ENCODE measurements around the gene DOCK8. TPM values are rescaled to one million over a fixed set of nuclear protein-coding genes. Genes with fewer than 3 reads are reported as not detected.
A peak's percentile ranks its signal among the peaks of the same experiment; 100 is the strongest.

The DOCK8 gene
- total RNA-seq, 1 experiment from 2014 or later, result 7.5 TPM

DNA sequence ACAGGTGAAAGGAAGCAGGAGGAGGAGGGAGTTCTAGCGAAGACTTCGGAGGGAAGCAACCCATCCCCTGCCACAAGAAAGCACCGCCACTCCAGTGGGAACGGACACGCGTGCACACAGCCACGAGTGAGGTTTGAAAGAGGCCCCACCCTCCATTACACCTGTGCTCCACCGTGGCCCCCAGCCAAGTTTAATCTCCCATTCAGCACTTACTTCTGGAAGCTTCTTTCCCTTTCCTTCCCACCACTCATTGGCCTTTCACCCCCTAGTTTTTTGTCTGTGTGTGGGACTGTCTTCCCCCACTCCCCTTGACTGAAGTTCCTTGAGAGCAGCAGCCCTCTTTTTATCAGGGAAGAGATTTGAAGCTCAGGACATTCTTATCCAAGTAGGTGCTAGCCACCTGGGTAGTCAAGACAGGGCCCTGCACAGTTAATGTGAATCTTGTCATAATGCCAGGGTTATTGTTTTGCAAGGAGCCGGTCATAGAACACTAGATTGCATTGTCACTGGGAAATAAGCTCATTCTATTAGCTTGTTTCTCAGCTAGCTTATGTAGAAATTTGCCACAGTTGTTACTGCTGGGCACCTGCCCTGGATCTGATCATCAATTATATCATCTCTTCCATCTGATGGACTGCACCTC is 256.0 kb downstream of the DOCK8 start:
- no peaks in the 10 kb centered on the region for H3K9me3 ChIP-seq (ENCODE audit: insufficient read depth, low read depth)
- peak overlapping the region; percentile 91 for H2AFZ ChIP-seq
- peaks cover 9% of the 10 kb centered on the region; the same call in 1 of the 2 replicates for H3K79me2 ChIP-seq (ENCODE audit: low read depth)
- peaks cover 14% of the 10 kb centered on the region for H3F3A ChIP-seq (ENCODE audit: insufficient read depth, low read depth)
- peaks cover 23% of the 10 kb centered on the region for H3K4me1 ChIP-seq (replicated peaks; ENCODE audit: insufficient read depth)
- TSS peak; percentile 91 for BruUV-seq (replicated peaks)
- CTCF ChIA-PET, result no interaction called here
- H3K27ac ChIP-seq, result peak overlapping the region; percentile 61
- no peaks in the 10 kb centered on the region for H3K36me3 ChIP-seq (ENCODE audit: low read depth)
- DNase-seq, result peak in 1 of 2 experiments; percentile 53
- TF ChIP-seq EZH2 (IDR thresholded peaks at IDR 0.05; ENCODE audit: low read depth), result no peak
- TF ChIP-seq, protein P1, sequence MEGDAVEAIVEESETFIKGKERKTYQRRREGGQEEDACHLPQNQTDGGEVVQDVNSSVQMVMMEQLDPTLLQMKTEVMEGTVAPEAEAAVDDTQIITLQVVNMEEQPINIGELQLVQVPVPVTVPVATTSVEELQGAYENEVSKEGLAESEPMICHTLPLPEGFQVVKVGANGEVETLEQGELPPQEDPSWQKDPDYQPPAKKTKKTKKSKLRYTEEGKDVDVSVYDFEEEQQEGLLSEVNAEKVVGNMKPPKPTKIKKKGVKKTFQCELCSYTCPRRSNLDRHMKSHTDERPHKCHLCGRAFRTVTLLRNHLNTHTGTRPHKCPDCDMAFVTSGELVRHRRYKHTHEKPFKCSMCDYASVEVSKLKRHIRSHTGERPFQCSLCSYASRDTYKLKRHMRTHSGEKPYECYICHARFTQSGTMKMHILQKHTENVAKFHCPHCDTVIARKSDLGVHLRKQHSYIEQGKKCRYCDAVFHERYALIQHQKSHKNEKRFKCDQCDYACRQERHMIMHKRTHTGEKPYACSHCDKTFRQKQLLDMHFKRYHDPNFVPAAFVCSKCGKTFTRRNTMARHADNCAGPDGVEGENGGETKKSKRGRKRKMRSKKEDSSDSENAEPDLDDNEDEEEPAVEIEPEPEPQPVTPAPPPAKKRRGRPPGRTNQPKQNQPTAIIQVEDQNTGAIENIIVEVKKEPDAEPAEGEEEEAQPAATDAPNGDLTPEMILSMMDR (conservative IDR thresholded peaks at IDR 0.05), result no peak
- no peaks in the 10 kb centered on the region for H3K27me3 ChIP-seq (ENCODE audit: insufficient read depth, low read depth)
- POLR2A ChIA-PET (ENCODE audit: unreplicated experiment), result interaction anchor here (0.9 kb wide), 1 partner anchor 285 kb away, joined by 4 read pairs; no protein-coding TSS in a partner anchor
- H3K4me3 ChIP-seq, result peak overlapping the region; percentile 78
- peak overlapping the region; percentile 96 for H3K4me2 ChIP-seq
- H4K20me1 ChIP-seq (ENCODE audit: insufficient read depth), result no peaks in the 10 kb centered on the region
- no peaks in the 10 kb centered on the region for H3K9me2 ChIP-seq (ENCODE audit: insufficient read depth)
- intact Hi-C loops (cut with micrococcal nuclease; ENCODE audit: unreplicated experiment), result loop anchor here (5.0 kb wide), 1 partner anchor 83 kb away; no protein-coding TSS in a partner anchor

DNA sequence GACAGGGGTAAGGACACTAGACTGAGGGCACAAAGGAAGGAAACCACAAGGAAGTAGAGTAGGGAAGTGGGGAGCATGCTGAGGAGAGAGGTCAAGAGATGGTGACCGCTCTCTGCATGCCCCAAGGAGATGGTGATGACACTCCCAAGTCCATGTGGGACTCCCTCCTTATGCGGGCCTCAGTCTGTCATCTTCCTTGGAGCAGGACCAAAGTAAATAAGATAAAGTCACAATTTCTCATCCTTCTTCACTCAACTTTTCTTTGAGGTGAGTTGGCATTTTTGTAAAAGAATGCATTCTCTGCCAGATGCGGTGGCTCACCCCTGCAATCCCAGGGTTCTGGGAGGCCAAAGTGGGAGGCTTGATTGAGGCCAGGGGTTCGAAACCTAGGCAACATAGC is 256.7 kb downstream of the DOCK8 start:
- H3K9me2 ChIP-seq (ENCODE audit: insufficient read depth), result no peaks in the 10 kb centered on the region
- H2AFZ ChIP-seq, result no peak overlapping the region
- peaks cover 23% of the 10 kb centered on the region for H3K4me1 ChIP-seq (replicated peaks; ENCODE audit: insufficient read depth)
- BruUV-seq (replicated peaks), result no TSS peak
- ChIA-PET POLR2A (ENCODE audit: unreplicated experiment) (interaction anchor here (0.9 kb wide), 1 partner anchor 285 kb away, joined by 4 read pairs; no protein-coding TSS in a partner anchor), CTCF (no interaction called here)
- H4K20me1 ChIP-seq (ENCODE audit: insufficient read depth), result no peaks in the 10 kb centered on the region
- H3K4me2 ChIP-seq, result peak overlapping the region; percentile 96
- no peak for TF ChIP-seq EZH2 (IDR thresholded peaks at IDR 0.05; ENCODE audit: low read depth)
- TF ChIP-seq, protein P1 (conservative IDR thresholded peaks at IDR 0.05), result no peak
- DNase-seq, result no peak
- intact Hi-C loops (cut with micrococcal nuclease; ENCODE audit: unreplicated experiment), result loop anchor here (5.0 kb wide), 1 partner anchor 84 kb away; no protein-coding TSS in a partner anchor
- peak overlapping the region; percentile 78 for H3K4me3 ChIP-seq
- H3K9me3 ChIP-seq (ENCODE audit: insufficient read depth, low read depth), result no peaks in the 10 kb centered on the region
- H3F3A ChIP-seq (ENCODE audit: insufficient read depth, low read depth), result peaks cover 14% of the 10 kb centered on the region
- no peaks in the 10 kb centered on the region for H3K27me3 ChIP-seq (ENCODE audit: insufficient read depth, low read depth)
- H3K79me2 ChIP-seq (ENCODE audit: low read depth), result peaks cover 9% of the 10 kb centered on the region; the same call in 1 of the 2 replicates
- H3K27ac ChIP-seq, result no peak overlapping the region
- H3K36me3 ChIP-seq (ENCODE audit: low read depth), result no peaks in the 10 kb centered on the region

DNA sequence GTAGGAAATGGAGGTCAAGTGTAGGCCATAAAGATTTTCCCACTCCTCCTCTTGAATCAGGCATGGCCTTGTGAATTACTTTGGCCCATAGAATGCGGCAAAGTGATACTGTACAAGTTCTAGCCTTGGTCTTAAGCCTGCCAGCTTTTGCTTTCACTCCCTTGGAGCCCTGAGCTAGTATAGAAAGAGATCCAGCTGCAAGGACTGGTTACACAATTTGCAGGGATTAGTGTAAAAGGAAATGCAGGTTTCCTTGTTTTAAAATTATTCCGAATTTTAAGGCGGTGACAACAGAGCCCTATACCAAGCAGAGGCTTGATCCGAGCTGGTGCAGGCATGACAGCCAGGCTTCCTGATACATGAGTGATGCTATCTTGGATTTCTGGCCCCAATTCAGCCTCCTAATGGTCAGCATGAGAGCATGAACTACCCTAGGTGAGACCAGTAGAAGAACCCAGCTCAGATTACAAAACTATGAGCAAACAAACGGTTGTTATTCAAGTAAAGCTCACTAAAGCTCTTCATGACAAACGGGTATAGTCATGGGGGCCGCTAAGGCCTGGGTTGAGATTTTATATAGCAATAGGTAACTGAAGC is 257.9 kb downstream of the DOCK8 start:
- no peak for DNase-seq

More for the DNA sequence above, 257.9 kb downstream of the DOCK8 start:
- H3K27me3 ChIP-seq (ENCODE audit: insufficient read depth, low read depth), result no peaks in the 10 kb centered on the region
- peaks cover 9% of the 10 kb centered on the region; the same call in 1 of the 2 replicates for H3K79me2 ChIP-seq (ENCODE audit: low read depth)
- H3K36me3 ChIP-seq (ENCODE audit: low read depth), result no peaks in the 10 kb centered on the region
- no peaks in the 10 kb centered on the region for H3K9me3 ChIP-seq (ENCODE audit: insufficient read depth, low read depth)
- H3K27ac ChIP-seq, result no peak overlapping the region
- BruUV-seq (replicated peaks), result no TSS peak
- H3K4me2 ChIP-seq, result no peak overlapping the region
- TF ChIP-seq EZH2 (IDR thresholded peaks at IDR 0.05; ENCODE audit: low read depth), result no peak
- TF ChIP-seq, protein P1 (conservative IDR thresholded peaks at IDR 0.05), result no peak
- no peaks in the 10 kb centered on the region for H4K20me1 ChIP-seq (ENCODE audit: insufficient read depth)
- no peak overlapping the region for H3K4me3 ChIP-seq
- H3K9me2 ChIP-seq (ENCODE audit: insufficient read depth), result no peaks in the 10 kb centered on the region
- ChIA-PET CTCF (no interaction called here), POLR2A (ENCODE audit: unreplicated experiment) (no interaction called here)
- H3F3A ChIP-seq (ENCODE audit: insufficient read depth, low read depth), result peaks cover 14% of the 10 kb centered on the region
- intact Hi-C loops (cut with micrococcal nuclease; ENCODE audit: unreplicated experiment), result loop anchor here (5.0 kb wide), 1 partner anchor 85 kb away; no protein-coding TSS in a partner anchor
- H2AFZ ChIP-seq, result no peak overlapping the region
- peaks cover 31% of the 10 kb centered on the region for H3K4me1 ChIP-seq (replicated peaks; ENCODE audit: insufficient read depth)

All from PC-9 (cell line).